GM13977 (cell line): ENCODE measurements around the gene EMCN.
"Not testable (repeated sequence)": the region's sequence is repeated elsewhere in the genome, so short reads cannot be mapped to it uniquely, and the experiment has no call there.

Experiments
- DNase-seq: peaks from one replicate; pipeline ENCODE4 v3.0.0; 2012; ENCODE audit warnings: low spot score
- in situ Hi-C: fragments of 300-500 bp; cut with MboI; formaldehyde crosslinking; loops from one replicate; pipeline ENCODE4 v1.12.0; 2022; ENCODE audit warnings: low sequenced_read_pairs, low pct_unique_long_range_greater_than_20kb, mixed read lengths, inconsistent platforms; ENCODE audit not compliant: unreplicated experiment
- TF ChIP-seq, protein P1 (sequence below): IDR thresholded peaks from 2 replicates; pipeline ENCODE4 v1.5.1; 2012; ENCODE audit warnings: mild to moderate bottlenecking, control low read depth; ENCODE audit not compliant: insufficient read depth; ENCODE audit errors: extremely low read depth, missing control alignments

EMCN gene

GRCh38 chr4:100545427-100545826, 27.6 kb upstream of the EMCN start:
- in situ Hi-C loops: no loop called here
- TF ChIP-seq, protein P1, sequence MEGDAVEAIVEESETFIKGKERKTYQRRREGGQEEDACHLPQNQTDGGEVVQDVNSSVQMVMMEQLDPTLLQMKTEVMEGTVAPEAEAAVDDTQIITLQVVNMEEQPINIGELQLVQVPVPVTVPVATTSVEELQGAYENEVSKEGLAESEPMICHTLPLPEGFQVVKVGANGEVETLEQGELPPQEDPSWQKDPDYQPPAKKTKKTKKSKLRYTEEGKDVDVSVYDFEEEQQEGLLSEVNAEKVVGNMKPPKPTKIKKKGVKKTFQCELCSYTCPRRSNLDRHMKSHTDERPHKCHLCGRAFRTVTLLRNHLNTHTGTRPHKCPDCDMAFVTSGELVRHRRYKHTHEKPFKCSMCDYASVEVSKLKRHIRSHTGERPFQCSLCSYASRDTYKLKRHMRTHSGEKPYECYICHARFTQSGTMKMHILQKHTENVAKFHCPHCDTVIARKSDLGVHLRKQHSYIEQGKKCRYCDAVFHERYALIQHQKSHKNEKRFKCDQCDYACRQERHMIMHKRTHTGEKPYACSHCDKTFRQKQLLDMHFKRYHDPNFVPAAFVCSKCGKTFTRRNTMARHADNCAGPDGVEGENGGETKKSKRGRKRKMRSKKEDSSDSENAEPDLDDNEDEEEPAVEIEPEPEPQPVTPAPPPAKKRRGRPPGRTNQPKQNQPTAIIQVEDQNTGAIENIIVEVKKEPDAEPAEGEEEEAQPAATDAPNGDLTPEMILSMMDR: no peak
- no peak for DNase-seq

DNA sequence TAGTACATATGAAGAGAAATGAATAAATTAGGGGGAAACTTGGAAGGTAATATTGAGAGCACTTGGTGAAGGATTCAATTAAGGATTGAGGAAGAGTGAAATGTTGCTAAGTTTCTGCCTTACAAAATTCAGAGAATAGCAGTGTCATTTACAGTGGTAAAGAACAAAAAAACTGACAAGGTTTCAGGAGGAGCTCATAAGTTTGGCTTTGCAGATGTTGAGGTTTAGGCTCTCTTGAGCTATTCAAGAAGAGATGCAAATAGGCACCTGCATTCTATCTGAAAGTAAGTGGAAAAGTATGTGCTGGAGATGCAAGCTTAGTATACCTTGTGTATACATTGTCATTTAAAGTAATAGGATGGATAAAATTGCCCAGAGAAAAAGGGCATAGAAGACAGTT, 22.3 kb upstream of the EMCN start:
- in situ Hi-C loops: no loop called here
- no peak for DNase-seq
- TF ChIP-seq, protein P1: no peak

DNA sequence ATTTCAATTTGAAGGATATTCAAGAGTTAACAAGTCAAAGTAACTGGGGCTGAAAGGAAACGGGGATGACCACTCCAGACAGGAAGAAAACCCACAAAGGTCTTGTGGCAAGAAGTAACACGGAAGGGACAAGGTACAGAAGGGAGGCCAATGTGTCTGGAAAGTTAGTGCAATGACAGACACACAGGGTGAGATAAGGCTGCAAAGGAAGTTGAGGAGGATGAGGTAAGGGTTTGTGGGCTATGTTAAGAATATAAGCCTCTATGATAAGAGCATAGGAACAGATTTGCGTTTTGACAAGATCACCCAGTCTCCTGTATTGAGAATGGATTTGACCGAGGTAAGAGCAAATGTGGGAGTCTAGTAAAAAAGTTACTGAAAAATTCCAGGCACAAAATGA, 21.9 kb upstream of the EMCN start:
- in situ Hi-C loops: no loop called here
- TF ChIP-seq, protein P1: no peak
- DNase-seq: no peak

GRCh38 chr4:100533741-100534140, 15.9 kb upstream of the EMCN start:
- TF ChIP-seq, protein P1: no peak
- in situ Hi-C loops: no loop called here
- no peak for DNase-seq

DNA sequence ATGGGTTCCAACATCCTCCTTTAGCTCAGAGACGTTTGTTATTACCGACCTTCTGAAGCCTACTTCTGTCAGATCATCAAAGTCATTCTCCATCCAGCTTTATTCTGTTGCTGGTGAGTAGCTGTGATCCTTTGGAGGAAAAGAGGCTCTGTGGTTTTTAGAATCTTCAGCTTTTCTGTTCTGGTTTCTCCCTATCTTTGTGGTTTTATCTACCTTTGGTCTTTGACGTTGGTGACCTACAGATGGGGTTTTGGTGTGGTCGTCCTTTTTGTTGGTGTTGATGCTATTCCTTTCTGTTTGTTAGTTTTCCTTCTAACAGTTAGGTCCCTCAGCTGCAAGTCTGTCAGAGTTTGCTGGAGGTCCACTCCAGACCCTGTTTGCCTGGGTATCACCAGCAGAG, 12.3 kb upstream of the EMCN start:
- DNase-seq: not testable (repeated sequence)

GRCh38 chr4:100525686-100526085, 7.9 kb upstream of the EMCN start:
- in situ Hi-C loops: no loop called here
- TF ChIP-seq, protein P1: no peak

More for the DNA sequence above, 12.3 kb upstream of the EMCN start:
- in situ Hi-C loops: not testable (repeated sequence)

GRCh38 chr4:100519205-100519604, 1.4 kb upstream of the EMCN start:
- DNase-seq: no peak
- TF ChIP-seq, protein P1: no peak
- in situ Hi-C loops: no loop called here

More at GRCh38 chr4:100525686-100526085, 7.9 kb upstream of the EMCN start:
- DNase-seq: no peak
